ENCODE measurements around the gene SERPINB13.

The SERPINB13 gene

GRCh38 chr18:63648241-63648640, 61.1 kb downstream of the SERPINB13 start:
- TF ChIP-seq CTCF (IDR thresholded peaks at IDR 0.05; ENCODE audit: poor library complexity, severe bottlenecking): no peak
- Histone ChIP-seq H3K9me3 (ENCODE audit: severe bottlenecking) (no peaks in the 10 kb centered on the region), H3K4me1 (ENCODE audit: insufficient read depth, poor library complexity, severe bottlenecking) (peaks cover 7% of the 10 kb centered on the region), H3K36me3 (ENCODE audit: low read depth) (no peaks in the 10 kb centered on the region), H3K27me3 (ENCODE audit: insufficient read depth, poor library complexity, severe bottlenecking) (no peaks in the 10 kb centered on the region), H3K4me3 (ENCODE audit: severe bottlenecking) (no peak overlapping the region), H3K27ac (ENCODE audit: poor library complexity, severe bottlenecking) (no peak overlapping the region)
- DNase-seq (ENCODE audit: low spot score) (no peak), ATAC-seq (ENCODE audit: low read depth) (no peak)

Data from RWPE2 (cell line).